H1 (cell line): Measurements from ENCODE around the gene NOTCH2. TPM values are rescaled to one million over a fixed set of nuclear protein-coding genes. Genes with fewer than 3 reads are reported as not detected.

ENCODE experiments used
- CTCF ChIA-PET: fragments of 300-600 bp; sonication (Branson Sonifier 250); formaldehyde crosslinking; loops from one replicate; lab custom pipeline; 2021; ENCODE audit not compliant: partially characterized antibody; lab: Charles Lee
- POLR2A ChIA-PET: fragments of 300-600 bp; sonication (Branson Sonifier 250); formaldehyde crosslinking; loops from one replicate; lab custom pipeline; 2021; ENCODE audit warnings: inconsistent platforms; ENCODE audit not compliant: partially characterized antibody; lab: Charles Lee
- DNase-seq, 2 experiments: peaks; one replicate each; pipeline versions ENCODE4 v3.0.0 to v3.0.0-alpha.2; 2010 to 2022; ENCODE audit warnings: low spot score in 2 of 2, low read depth in 1 of 2, mixed read lengths in 1 of 2
- FAIRE-seq: peaks from 2 replicates; lab custom pipeline; 2011; peaks lifted over from hg19 to GRCh38; lab: Jason Lieb, UNC
- H2AFZ ChIP-seq: 2 replicates; pipeline ENCODE4 v1.8.1; 2012; ENCODE audit warnings: low read length, inconsistent platforms
- H2AK5ac ChIP-seq: 2 replicates; pipeline ENCODE4 v1.6.1; 2013; ENCODE audit warnings: low read depth, low read length
- H2BK120ac ChIP-seq: replicated peaks from 2 replicates; pipeline ENCODE3; 2013; ENCODE audit warnings: low read depth, low read length, inconsistent platforms
- H2BK12ac ChIP-seq: 2 replicates; pipeline ENCODE4 v1.6.1; 2013; ENCODE audit warnings: low read depth, low read length
- H2BK15ac ChIP-seq: 2 replicates; pipeline ENCODE4 v1.6.1; 2013; ENCODE audit warnings: low read length
- H2BK20ac ChIP-seq: 2 replicates; pipeline ENCODE4 v1.6.1; 2013; ENCODE audit warnings: low read length
- H2BK5ac ChIP-seq: 2 replicates; pipeline ENCODE4 v1.6.1; 2013; ENCODE audit warnings: low read depth, low read length
- H3K14ac ChIP-seq: 2 replicates; pipeline ENCODE4 v1.6.1; 2013; ENCODE audit warnings: inconsistent platforms; ENCODE audit not compliant: insufficient read length
- H3K18ac ChIP-seq: 2 replicates; pipeline ENCODE4 v1.6.1; 2013; ENCODE audit warnings: low read length; ENCODE audit errors: extremely low read depth
- H3K23ac ChIP-seq: 2 replicates; pipeline ENCODE4 v1.6.1; 2013; ENCODE audit warnings: inconsistent platforms; ENCODE audit not compliant: insufficient read length
- H3K23me2 ChIP-seq: 2 replicates; pipeline ENCODE4 v1.6.1; 2013; ENCODE audit warnings: low read depth, low read length
- H3K27ac ChIP-seq: 2 replicates; pipeline ENCODE4 v1.6.1; 2011; ENCODE audit warnings: low read depth, low read length, inconsistent platforms
- H3K27me3 ChIP-seq, 4 experiments: replicated peaks in 1 of 4; 1 replicate in 1 of 4; 2 replicates in 3 of 4; pipeline versions ENCODE4 v1.6.1 to v1.8.1; 2011 to 2013; ENCODE audit warnings: low read length in 3 of 4, mild to moderate bottlenecking in 3 of 4, inconsistent platforms in 2 of 4, mixed read lengths in 2 of 4, moderate library complexity in 1 of 4; ENCODE audit not compliant: control insufficient read depth in 3 of 4, insufficient read depth in 3 of 4; ENCODE audit errors: extremely low read depth in 1 of 4
- H3K36me3 ChIP-seq, 4 experiments: 2 replicates each; pipeline versions ENCODE4 v1.6.1 to v1.8.1; 2011 to 2013; ENCODE audit warnings: mild to moderate bottlenecking in 4 of 4, low read length in 3 of 4, moderate library complexity in 2 of 4, control low read depth in 1 of 4, inconsistent platforms in 1 of 4; ENCODE audit not compliant: insufficient read depth in 4 of 4, control insufficient read depth in 2 of 4
- H3K4ac ChIP-seq: replicated peaks from 2 replicates; pipeline ENCODE3; 2013; ENCODE audit warnings: low read length, low read depth, mixed read lengths, inconsistent platforms; ENCODE audit not compliant: insufficient read length
- H3K4me1 ChIP-seq, 4 experiments: replicated peaks in 1 of 4; 1 replicate in 1 of 4; 2 replicates in 3 of 4; pipeline versions ENCODE4 v1.6.1 to v1.8.1; 2011 to 2013; ENCODE audit warnings: low read length in 3 of 4, inconsistent platforms in 2 of 4, mixed read lengths in 1 of 4; ENCODE audit not compliant: insufficient read depth in 4 of 4, control insufficient read depth in 3 of 4
- H3K4me2 ChIP-seq, 2 experiments: 2 replicates each; pipeline versions ENCODE4 v1.6.1 to v1.8.1; 2011 to 2013; ENCODE audit warnings: low read depth in 2 of 2, low read length in 2 of 2, control low read depth in 1 of 2, inconsistent platforms in 1 of 2, mild to moderate bottlenecking in 1 of 2; ENCODE audit not compliant: insufficient read depth in 1 of 2
- H3K4me3 ChIP-seq, 4 experiments: fragments of 200-600, 300-600 bp in 1 of 4; sonication (generic), shearing (Covaris generic), sonication (Bioruptor Twin) in 1 of 4; 2 replicates each; pipeline versions ENCODE4 v1.5.1 to v1.8.1; 2011 to 2016; ENCODE audit warnings: low read length in 4 of 4, low read depth in 3 of 4, control low read depth in 2 of 4, inconsistent platforms in 2 of 4, mild to moderate bottlenecking in 2 of 4, mixed read lengths in 1 of 4, moderate library complexity in 1 of 4; ENCODE audit not compliant: insufficient read depth in 2 of 4; ENCODE audit errors: extremely low read depth in 1 of 4
- H3K56ac ChIP-seq: replicated peaks from 2 replicates; pipeline ENCODE3; 2013; ENCODE audit warnings: low read depth, mild to moderate bottlenecking, mixed read lengths, low read length, inconsistent platforms; ENCODE audit not compliant: insufficient read length
- H3K79me1 ChIP-seq: 2 replicates; pipeline ENCODE4 v1.6.1; 2013; ENCODE audit warnings: low read depth, low read length, control low read depth
- H3K79me2 ChIP-seq, 2 experiments: 2 replicates each; pipeline versions ENCODE4 v1.6.1 to v1.8.1; 2012 to 2013; ENCODE audit warnings: low read length in 2 of 2, mild to moderate bottlenecking in 2 of 2, inconsistent platforms in 1 of 2; ENCODE audit not compliant: insufficient read depth in 2 of 2, control insufficient read depth in 1 of 2
- H3K9ac ChIP-seq, 4 experiments: replicated peaks in 1 of 4; 1 replicate in 1 of 4; 2 replicates in 3 of 4; pipeline versions ENCODE4 v1.6.1 to v1.8.1; 2011 to 2013; ENCODE audit warnings: low read depth in 3 of 4, low read length in 3 of 4, control low read depth in 2 of 4, mild to moderate bottlenecking in 2 of 4, moderate library complexity in 2 of 4, inconsistent platforms in 1 of 4; ENCODE audit errors: extremely low read depth in 1 of 4
- H3K9me3 ChIP-seq, 2 experiments: 2 replicates each; pipeline versions ENCODE4 v1.6.1 to v1.8.1; 2012 to 2013; ENCODE audit warnings: mild to moderate bottlenecking in 2 of 2, moderate library complexity in 2 of 2, control low read depth in 1 of 2, inconsistent platforms in 1 of 2, low read depth in 1 of 2, low read length in 1 of 2, mixed read lengths in 1 of 2; ENCODE audit not compliant: insufficient read depth in 2 of 2
- H4K20me1 ChIP-seq, 2 experiments: replicated peaks in 1 of 2; 2 replicates each; pipeline versions ENCODE3 to v1.8.1; 2011 to 2013; ENCODE audit warnings: inconsistent platforms in 2 of 2, low read length in 2 of 2, mild to moderate bottlenecking in 1 of 2; ENCODE audit not compliant: insufficient read depth in 2 of 2, control insufficient read depth in 1 of 2
- H4K5ac ChIP-seq: 2 replicates; pipeline ENCODE4 v1.6.1; 2013; ENCODE audit warnings: low read length, low read depth, mixed read lengths, inconsistent platforms; ENCODE audit not compliant: insufficient read length
- H4K8ac ChIP-seq: 2 replicates; pipeline ENCODE4 v1.8.0; 2013; ENCODE audit warnings: mild to moderate bottlenecking, moderate library complexity, low read length, inconsistent platforms; ENCODE audit not compliant: insufficient read depth; ENCODE audit errors: extremely low read depth
- H4K91ac ChIP-seq: replicated peaks from 2 replicates; pipeline ENCODE3; 2013; ENCODE audit warnings: low read length, mixed read lengths, inconsistent platforms; ENCODE audit not compliant: insufficient read length
- EP300 ChIP-seq, 2 experiments: IDR thresholded peaks; 1 replicate in 1 of 2; 2 replicates in 1 of 2; pipeline ENCODE4 v1.6.1; 2011 to 2012; ENCODE audit warnings: low read depth in 2 of 2, low read length in 2 of 2, mild to moderate bottlenecking in 2 of 2, borderline replicate concordance in 1 of 2, inconsistent platforms in 1 of 2, moderate library complexity in 1 of 2
- RFX5 ChIP-seq: IDR thresholded peaks from 2 replicates; pipeline ENCODE4 v1.6.1; 2011; ENCODE audit warnings: low read depth, low read length, improper control_type of control experiment, borderline replicate concordance
- SRF ChIP-seq: IDR thresholded peaks from 2 replicates; pipeline ENCODE4 v1.6.1; 2011; ENCODE audit warnings: mild to moderate bottlenecking, low read depth, low read length, moderate library complexity
- WGBS, 2 experiments: shearing (Covaris generic) in 1 of 2; methylation state at CpG; one replicate each; pipeline versions ENCODE4 v1.1.6 to v1.1.7; 2013 to 2015; ENCODE audit warnings: low lambda C conversion rate in 2 of 2, mixed read lengths in 2 of 2, inconsistent platforms in 1 of 2, low coverage in 1 of 2, missing lambda C conversion rate in 1 of 2; ENCODE audit not compliant: insufficient replicate concordance in 2 of 2, insufficient coverage in 1 of 2, insufficient read length in 1 of 2; ENCODE audit errors: extremely low coverage in 1 of 2, missing lambda C conversion rate in 1 of 2; 5-methylcytosine and 5-hydroxymethylcytosine counted together
- polyA plus RNA-seq, 7 experiments: library from polyadenylated mRNA; depleted of rRNA in 3 of 7; stranded (reverse) in 5 of 7; unstranded in 2 of 7; fragments of >200 nt in 5 of 7; fragments of 200-250 nt in 2 of 7; gene quantifications; 1 replicate in 5 of 7; 2 replicates in 1 of 7; 4 replicates in 1 of 7; pipeline versions ENCODE4 v1.2.1 to v1.2.3, GENCODE V29; 2011 to 2013; ENCODE audit warnings: missing spikeins in 2 of 7, mixed read lengths in 2 of 7
- total RNA-seq: library from RNA; stranded (reverse); fragmentation: NEBNext Ultra II Directional; extraction: Animal tissue kit (Norgen Biotek cat#: 25700); gene quantifications from 2 replicates; pipeline ENCODE4 v1.2.1, GENCODE V29; 2021

Gene NOTCH2
- total and polyA plus RNA-seq, 2 of the 8 experiments (the other 6 are each of a cell fraction or from before 2014, with no cell fraction given), result 17.7 to 63.0 TPM

- CTCF ChIA-PET, result interaction anchor here (2.4 kb wide), 1 partner anchor 10 kb away, joined by 14 read pairs; no protein-coding TSS in a partner anchor
- TF ChIP-seq SRF (no peak), EP300 (IDR thresholded peaks at IDR 0.05; ENCODE audit: borderline replicate concordance in 1 of 2, low read depth in 2 of 2, low read length in 2 of 2) (no peak), RFX5 (no peak)
- Histone ChIP-seq H2BK20ac (no peak overlapping the region), H3K4ac (no peak overlapping the region), H3K18ac (no peak overlapping the region), H2BK12ac (no peak overlapping the region), H4K20me1 (peaks cover 0 to 2% of the 10 kb centered on the region in 2 experiments), H3K9me3 (no peaks in the 10 kb centered on the region), H4K91ac (no peak overlapping the region), H2AK5ac (no peak overlapping the region), H2AFZ (no peak overlapping the region), H3K79me1 (no peaks in the 10 kb centered on the region), H2BK5ac (no peak overlapping the region), H3K27ac (no peak overlapping the region), H3K56ac (no peak overlapping the region), H3K4me3 (no peak overlapping the region), H3K9ac (no peak overlapping the region), H3K23me2 (no peaks in the 10 kb centered on the region; the same call in 1 of the 2 replicates), H3K23ac (no peak overlapping the region), H3K36me3 (peaks cover 0 to 6% (median 1%) of the 10 kb centered on the region in 4 experiments; a peak in 3 of 8 replicates), H4K8ac (no peak overlapping the region), H2BK120ac (no peak overlapping the region), H4K5ac (no peak overlapping the region), H3K14ac (no peak overlapping the region), H2BK15ac (no peak overlapping the region), H3K27me3 (no peaks in the 10 kb centered on the region), H3K79me2 (no peaks in the 10 kb centered on the region), H3K4me2 (no peak overlapping the region), H3K4me1 (no peaks in the 10 kb centered on the region)
- FAIRE-seq (no peak), DNase-seq (no peak)
- 79% methylated on average over 1 of the region's 1 CpG; no CpG with 5 or more reads in 1 of the 2 experiments for WGBS, 2 experiments
- POLR2A ChIA-PET, result no interaction called here
Observed at GRCh38 chr1:119958223-119958622, 111.2 kb downstream of the NOTCH2 start.
